IPS-11a (cell line): Measurements from ENCODE around the gene RUVBL2.

Experiments
- H3K4me3 ChIP-seq: one replicate; pipeline ENCODE4 v1.5.1; 2013; ENCODE audit warnings: low read depth, low read length, control low read depth

The RUVBL2 gene

DNA sequence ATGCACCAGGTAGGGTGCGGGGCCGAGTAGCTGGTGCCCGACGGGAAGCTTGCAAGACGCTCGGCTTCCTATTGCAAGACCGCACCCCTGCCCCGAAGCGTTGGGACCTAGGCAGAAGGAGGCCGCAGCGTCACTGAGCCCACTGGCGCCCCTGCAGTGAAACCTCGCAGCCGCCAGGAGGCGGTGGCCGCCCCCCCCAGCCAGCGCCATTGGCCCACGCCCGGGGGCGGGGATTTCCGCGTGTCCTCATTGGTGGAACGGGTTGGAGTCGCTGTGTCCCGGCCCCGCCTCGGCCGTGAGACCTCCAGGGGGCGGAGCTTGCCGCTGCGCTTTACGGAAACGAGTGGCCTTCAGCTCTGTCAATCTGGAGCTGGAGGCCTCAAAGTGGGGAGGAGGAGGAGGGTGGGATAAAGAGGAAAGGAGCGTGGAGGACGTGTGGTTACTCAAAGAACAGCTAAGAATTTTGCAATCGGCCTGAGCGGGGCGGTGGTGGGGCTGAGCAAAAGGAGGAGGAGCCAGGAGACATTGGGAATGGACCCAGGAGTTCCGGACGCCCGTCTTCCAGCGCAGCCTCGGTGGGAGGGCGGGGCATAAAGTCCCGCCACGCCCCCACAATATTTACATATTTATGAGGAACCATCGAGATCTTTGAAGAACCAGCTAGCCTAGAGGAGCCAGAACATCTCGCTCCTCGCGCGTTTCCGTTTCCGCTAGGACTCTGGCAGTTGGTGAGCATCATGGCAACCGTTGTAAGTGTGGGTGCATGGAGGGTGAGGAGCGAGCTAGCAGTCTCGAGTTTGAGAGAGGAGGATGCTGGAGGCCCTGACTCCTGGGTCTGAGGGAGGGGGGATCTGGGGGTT, at the start of gene RUVBL2, which contains the start of gene GYS1:
RUVBL2 (plus strand) TSS at position 713 of the 860 bp plus-strand sequence; CDS start at position 738, 25 bp downstream.
GYS1 (minus strand) TSS at position 135 of the 860 bp plus-strand sequence. CDS start 197 bp downstream, outside the sequence.
- peak within 1 kb of the TSS; percentile 70 for H3K4me3 ChIP-seq

DNA sequence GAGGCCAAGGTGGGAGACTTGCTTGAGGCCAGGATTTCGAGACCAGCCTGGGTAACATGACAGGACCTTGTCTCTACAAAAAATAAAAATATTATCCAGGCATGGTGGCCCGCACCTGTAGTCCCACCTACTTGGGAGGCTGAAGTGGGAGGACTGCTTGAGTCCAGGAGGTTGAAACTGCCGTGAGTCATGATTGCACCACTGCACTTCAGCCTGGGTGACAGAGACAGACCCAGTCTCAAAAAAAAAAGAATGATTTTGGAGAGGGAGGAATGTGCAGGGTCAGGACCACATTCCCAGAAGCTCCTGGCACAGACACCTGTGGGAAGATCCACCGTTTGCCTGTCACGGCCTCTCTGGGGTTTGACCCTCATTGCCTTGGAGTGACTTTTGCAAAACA, 48.3 kb upstream of the RUVBL2 start:
- no peak overlapping the region for H3K4me3 ChIP-seq

DNA sequence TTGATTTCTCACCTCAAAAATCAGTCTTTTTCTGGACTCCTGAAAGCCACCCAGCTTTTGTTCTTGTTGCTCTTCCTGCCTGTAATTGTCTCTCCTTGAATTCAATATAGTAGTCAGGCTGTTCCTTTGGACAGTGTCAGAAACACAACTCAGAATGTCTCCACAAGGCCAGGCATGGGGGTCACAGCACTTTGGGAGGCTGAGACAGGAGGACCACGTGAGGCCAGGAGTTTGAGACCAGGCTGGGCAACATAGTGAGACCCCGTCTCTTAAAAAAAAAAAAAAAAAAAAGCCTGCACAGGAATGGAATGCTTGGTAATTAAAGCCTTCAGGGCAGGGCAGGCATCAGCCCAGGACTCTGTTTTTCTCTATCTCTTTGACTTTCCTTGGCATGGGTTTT, 47.9 kb upstream of the RUVBL2 start:
- H3K4me3 ChIP-seq = no peak overlapping the region

DNA sequence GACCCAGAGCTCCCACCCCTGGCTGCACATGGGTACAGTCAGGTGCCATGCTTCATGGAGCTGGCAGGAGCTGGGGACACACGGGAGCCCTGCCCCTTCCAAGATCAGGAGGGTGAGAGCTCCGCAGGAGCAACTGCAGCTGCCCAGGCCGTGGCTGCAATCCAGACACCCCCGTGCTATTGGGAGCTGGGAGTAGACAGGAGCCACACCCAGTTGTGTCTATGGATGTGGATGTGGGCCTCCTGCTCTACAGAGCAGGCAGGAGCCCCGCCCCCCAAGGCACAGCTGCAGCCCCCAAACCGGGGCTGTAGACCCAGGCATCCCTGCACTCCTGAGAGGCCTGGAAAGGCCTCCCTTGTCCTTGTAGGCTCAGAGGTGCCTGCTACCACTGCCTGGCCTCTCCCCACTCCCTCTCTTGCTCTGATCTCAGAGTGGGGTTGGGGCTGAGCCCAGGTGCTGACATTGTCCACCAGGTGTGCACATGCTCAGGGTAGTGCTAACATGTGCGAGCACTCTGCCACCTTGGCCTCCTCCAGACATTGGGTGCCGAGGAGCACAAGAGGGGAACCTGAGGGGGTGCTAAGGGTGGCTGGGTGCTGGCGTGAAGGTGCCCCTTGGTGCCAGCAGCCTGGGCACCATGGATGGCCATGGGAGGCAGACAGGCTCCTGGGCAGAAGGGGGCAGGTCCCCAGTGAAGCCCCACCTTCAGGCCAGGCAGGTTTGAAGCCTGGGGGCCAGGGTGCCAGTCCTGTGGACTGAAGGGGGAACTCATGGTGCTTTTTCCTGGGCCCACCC, 47.0 kb upstream of the RUVBL2 start:
- no peak overlapping the region for H3K4me3 ChIP-seq

DNA sequence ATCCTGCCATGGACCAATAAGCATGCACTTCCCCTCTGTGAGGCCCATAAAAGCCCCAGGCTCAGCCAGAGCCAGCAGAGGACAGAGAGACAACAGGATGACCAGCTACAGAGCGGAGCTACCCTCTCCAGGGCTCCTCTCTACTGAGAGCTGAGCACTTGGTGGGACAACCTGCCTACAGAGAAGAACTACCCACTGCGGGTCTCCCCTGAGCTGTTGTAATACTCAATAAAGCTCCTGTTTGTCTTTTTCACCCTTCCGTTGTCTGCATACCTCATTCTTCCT, 46.5 kb upstream of the RUVBL2 start:
- no peak overlapping the region for H3K4me3 ChIP-seq

DNA sequence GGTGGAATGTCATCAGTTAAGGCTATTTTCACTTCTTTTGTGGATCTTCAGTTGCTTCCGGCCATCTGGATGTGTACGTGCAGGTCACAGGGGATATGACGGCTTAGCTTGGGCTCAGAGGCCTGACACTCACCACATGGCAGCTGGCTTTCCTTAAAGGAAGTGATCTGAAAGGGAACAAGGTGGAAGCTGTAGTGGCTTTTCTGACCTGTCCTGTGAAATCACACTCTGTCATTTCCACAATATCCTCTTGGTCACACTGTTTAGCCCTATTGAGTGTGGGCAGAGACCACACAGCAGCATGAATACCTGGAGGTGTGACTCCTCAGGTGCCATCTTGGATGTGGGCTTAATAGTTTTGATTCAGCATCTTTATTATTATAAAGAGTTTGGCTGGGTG, 43.5 kb upstream of the RUVBL2 start:
- no peak overlapping the region for H3K4me3 ChIP-seq

DNA sequence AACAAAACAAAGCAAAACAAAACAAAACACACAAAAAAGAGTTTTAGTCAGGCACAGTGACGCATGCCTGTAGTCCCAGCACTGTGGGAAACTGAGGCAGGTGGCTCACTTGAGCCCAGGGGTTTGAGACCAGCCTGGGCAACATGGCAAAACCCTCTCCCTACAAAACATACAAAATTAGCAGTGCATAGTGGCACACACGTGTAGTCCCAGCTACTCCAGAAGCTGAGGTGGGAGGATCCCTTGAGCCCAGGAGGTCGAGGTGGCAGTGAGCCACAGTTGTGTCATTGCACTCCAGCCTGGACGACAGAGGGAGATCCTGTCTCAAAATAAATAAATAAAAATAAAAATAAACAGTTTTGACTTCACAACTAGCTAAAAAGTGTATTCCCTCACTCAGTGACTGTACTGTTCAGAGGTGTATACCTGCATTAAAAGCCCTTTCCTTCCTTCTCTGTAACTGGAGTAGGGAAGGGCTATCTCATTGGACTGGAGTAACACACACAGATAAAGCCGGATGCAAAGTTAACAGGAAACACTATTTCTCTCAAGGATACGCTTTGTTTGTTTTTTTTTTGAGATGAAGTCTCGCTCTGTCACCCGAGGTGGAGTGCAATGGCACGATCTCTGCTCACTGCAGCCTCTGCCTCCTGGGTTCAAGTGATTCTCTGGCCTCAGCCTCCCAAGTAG, 42.7 kb upstream of the RUVBL2 start:
- H3K4me3 ChIP-seq = no peak overlapping the region

DNA sequence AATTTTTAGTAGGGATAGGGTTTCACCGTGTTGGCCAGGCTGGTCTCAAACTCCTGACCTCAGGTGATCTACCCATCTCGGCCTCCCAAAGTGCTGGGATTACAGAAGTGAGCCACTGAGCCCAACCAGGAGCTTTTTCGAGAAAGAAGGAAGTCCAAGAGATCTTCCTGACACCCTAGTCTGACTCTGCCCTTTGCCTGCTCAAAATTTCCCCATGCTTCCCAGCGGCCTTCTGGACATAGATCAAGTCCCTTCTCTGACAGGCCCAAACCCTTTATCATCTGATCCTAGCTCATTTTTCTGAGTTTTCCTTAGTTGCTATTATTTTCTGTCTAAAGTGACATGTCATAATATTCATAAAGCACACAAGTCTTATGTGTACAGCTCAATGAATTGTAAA, 40.5 kb upstream of the RUVBL2 start:
- no peak overlapping the region for H3K4me3 ChIP-seq

DNA sequence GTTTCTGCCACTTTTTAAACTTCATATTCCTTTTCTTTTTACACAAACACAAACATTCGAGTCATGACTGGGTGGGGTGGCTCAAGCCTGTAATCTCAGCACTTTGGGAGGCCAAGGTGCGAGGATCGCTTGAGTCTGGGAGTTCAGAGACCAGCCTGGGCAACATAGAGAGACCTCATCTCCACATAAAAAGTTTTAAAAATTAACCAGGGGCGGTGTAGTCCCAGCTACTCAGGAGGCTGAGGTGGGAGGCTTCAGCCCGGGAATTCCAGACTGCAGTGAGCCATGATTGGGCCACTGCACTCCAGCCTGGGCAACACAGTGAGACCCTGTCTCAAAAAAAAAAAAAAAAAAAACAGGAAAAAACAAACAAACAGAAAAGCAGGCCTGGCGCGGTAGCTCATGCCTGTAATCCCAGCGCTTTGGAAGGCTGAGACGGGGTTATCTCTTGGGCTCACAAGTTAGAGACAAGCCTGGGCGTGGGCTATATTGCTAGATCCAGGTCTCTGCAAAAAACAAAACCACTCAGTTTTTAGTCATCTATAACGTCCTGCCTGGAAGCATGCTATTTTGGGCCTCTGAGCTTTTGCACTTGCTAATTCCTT, 39.6 kb upstream of the RUVBL2 start:
- peak overlapping the region; percentile 91 for H3K4me3 ChIP-seq

DNA sequence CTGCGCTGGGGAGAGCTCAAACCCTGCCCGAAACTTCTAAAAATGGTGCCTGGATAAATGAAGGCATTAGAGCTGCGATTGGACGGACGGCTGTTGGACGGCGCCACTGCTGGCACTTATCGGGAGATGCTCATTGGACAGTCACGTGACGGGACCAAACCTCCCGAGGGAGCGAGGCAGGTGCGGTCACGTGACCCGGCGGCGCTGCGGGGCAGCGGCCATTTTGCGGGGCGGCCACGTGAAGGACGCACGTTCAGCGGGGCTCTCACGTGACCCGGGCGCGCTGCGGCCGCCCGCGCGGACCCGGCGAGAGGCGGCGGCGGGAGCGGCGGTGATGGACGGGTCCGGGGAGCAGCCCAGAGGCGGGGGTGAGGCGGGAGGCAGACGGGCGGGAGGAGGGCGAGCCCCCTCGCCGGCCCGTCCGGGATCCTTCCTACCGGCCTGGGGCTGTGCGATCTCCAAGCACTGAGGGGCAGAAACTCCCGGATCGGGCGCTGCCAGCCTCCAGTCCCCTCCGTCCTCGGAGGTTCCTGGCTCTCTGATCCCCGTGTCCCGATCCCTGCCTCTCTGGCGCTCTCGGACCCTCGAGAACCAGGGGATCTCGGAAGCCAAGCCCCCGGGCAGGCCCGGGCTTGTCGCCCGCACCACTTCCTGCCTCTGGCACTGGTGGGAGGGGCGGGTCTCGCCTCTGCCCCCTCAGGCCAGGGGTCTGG, 38.9 kb upstream of the RUVBL2 start, which contains the start of gene BAX:
BAX (plus strand) TSS at position 281 of the 713 bp plus-strand sequence; CDS start at position 335, 54 bp downstream.
- H3K4me3 ChIP-seq = peak within 1 kb of the TSS; percentile 91

DNA sequence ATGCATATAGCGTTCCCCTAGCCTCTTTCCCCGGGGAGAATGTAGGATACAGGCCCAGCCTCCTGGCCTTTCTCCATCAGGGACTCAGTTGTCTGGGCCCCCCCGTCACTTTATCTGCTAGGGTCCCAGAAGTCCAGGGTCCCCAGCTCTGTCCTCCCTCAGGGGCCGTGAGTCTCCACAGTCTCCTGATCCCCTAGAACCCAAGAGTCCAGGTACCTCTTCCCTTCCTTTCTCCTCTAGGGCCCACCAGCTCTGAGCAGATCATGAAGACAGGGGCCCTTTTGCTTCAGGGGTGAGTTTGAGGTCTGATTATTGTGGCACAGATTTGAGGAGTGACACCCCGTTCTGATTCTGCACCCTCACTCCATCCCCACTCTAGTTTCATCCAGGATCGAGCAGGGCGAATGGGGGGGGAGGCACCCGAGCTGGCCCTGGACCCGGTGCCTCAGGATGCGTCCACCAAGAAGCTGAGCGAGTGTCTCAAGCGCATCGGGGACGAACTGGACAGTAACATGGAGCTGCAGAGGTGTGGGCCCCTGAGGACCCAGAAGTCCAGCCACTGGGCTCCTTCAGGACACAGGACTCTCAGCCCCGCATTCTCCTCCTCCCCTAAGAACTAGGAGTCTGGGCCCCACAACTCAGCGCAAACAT, 38.3 kb upstream of the RUVBL2 start:
- peak overlapping the region; percentile 91 for H3K4me3 ChIP-seq

DNA sequence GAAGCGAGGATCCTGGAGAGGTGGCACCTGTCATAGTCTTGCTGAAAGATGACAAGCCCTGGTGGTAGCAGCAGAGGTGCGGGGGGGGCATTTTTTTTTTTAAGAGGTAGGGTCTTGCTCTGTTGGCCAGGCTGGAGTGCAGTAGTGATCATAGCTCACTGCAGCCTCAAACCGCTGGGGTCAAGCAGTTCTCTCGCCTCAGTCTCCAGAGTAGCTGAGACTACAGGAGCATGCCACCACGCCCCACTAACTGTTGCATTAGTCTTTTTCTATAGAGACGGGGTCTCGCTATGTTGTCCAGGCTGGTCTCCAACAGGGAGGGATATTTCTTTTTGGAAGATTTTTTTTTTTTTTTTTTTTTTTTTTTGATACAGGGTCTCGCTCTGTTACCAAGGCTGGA, 35.7 kb upstream of the RUVBL2 start:
- no peak overlapping the region for H3K4me3 ChIP-seq

DNA sequence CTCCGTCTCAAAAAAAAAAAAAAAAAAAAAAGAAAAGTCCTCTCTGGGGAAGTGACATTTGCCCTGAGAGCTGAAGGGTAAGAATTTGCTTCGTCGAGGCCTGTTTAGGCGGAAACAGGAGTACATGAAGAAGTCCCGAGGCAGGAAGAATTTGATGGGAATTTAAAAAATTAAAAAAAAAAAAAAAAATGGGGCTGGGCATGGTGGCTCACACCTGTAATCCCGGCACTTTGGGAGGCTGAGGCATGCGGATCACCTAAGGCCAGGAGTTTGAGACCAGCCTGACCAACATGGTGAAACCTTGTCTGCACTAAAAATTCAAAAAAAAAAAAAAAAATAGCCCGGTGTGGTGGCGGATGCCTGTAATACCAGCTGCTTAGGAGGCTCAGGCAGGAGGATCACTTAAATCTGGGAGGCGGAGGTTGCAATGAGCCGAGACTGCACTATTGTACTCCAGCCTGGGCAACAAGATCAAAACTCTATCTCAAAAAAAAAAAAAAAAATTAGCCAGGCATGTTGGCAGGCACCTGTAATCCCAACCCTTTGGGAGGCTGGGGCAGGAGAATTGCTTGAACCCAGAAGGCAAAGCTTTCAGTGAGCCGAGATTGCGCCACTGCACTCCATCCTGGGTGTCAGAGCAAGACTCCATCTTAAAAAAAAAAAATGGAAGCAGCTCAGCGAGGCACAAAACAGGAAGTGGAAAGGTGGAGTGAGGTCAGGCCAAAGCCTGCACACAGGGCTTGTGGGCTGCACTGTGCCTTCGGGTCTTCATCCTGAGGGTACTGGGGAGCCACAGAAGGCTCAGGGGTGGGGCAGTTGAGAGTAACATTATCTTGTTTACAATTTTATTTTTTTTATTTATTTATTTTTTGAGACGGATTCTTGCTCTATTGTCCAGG, 34.1 kb upstream of the RUVBL2 start:
- no peak overlapping the region for H3K4me3 ChIP-seq

DNA sequence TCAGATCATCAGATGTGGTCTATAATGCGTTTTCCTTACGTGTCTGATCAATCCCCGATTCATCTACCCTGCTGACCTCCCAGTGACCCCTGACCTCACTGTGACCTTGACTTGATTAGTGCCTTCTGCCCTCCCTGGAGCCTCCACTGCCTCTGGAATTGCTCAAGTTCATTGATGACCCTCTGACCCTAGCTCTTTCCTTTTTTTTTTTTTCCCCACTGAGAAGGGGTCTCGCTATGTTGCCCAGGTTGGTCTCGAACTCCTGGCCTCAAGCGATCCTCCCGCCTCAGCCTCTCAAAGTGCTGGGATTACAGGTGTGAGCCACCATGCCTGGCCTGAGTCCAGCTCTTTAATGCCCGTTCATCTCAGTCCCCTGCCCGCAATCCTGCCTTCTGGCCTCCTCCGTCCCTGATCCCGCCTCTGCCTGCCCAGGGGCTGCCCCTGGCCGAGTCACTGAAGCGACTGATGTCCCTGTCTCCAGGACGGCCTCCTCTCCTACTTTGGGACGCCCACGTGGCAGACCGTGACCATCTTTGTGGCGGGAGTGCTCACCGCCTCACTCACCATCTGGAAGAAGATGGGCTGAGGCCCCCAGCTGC, 32.5 kb upstream of the RUVBL2 start:
- no peak overlapping the region for H3K4me3 ChIP-seq

DNA sequence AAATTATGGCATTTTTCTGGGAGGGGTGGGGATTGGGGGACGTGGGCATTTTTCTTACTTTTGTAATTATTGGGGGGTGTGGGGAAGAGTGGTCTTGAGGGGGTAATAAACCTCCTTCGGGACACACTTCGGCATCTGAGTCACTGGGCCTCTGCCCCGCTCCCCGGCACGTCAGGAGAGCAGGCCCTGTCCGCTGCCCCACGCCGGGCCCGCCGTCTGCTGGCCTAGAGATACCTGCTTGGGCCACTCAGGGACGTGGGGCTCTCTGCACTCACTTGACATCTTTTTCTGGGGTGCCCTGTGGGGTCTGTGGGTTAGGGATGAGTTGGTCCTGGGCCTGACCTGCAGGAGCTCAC, 32.0 kb upstream of the RUVBL2 start:
- H3K4me3 ChIP-seq = no peak overlapping the region

DNA sequence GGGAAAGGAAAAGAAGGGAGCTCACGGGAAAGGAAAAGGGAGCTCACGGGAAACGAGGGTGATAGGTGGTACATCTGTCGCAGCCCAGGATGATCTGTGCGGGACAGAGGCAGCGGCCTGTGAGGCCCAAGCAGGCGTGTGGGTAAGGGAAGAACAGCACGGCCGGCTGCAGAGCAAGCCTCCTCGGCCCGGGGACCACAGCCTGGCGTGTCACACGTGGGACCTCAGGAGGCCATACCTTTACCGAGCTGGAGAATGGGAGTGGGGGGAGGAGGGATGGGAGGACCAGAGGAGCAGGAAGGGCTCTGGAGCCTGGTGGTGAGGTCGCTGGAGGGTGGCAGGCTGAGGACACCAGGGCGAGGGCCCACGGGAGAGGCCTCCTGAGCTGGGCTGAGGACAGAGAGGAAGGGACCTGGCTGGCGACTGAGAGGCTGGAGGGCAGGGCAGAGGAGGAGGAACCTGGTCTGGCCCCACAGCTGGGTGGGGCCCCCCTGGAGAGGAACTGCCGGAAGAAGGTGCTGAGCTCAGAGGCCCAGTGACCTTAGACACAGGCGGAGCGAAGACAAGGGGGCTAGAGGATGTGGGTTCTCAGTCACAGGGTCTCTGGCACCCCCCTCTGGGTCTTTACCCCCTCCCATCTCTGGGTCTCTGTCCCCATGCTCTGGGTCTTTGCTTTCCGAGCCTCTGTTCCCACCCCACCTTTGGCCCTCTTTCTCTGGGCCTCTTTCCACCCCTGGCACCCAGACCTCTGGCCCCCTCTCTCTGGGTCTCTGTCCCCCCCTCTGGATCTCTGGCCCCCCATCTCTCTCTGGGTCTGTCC, 31.4 kb upstream of the RUVBL2 start:
- H3K4me3 ChIP-seq = no peak overlapping the region

DNA sequence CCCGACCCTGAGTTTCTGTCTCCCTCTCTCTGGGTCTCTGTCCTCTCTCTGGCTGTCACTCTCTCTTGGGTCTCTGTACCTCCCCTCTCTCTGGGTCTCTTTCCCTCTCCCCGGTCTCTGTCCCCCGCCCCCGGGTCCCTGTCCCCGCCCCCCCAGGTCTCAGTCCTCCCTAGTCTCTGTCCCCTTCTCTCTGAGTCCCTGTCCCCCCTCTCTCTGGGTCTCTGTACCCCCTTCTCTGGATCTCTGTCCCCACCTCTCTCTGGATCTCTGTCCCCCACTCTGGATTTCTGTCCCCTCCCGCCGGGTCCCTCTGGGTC, 30.9 kb upstream of the RUVBL2 start:
- no peak overlapping the region for H3K4me3 ChIP-seq
